ENCODE measurements around the gene UBE2QL1.
A peak's percentile ranks its signal among the peaks of the same experiment; 100 is the strongest.
"Not testable (repeated sequence)": the region's sequence is repeated elsewhere in the genome, so short reads cannot be mapped to it uniquely, and the experiment has no call there.

Gene UBE2QL1

DNA sequence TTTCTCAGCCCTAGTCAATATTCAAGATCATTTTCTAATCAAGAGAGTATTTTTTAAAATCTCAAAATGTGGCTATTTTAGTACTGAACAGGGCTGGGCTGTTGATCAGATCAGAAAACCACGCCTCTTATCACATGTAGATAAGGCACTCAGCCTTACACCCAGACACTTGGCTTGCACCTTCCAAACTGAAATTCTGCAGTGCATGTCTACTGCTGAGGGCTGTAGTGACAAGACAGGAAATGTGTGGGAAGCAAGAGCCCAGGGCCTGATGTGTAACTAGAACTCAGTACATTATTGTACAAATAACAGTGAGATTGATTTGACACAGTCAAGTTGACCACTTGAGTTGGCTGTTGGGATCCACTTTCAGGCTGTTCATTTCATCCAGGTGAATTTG, 48.6 kb downstream of the UBE2QL1 start:
- no peak for DNase-seq (ENCODE audit: low read depth)

DNA sequence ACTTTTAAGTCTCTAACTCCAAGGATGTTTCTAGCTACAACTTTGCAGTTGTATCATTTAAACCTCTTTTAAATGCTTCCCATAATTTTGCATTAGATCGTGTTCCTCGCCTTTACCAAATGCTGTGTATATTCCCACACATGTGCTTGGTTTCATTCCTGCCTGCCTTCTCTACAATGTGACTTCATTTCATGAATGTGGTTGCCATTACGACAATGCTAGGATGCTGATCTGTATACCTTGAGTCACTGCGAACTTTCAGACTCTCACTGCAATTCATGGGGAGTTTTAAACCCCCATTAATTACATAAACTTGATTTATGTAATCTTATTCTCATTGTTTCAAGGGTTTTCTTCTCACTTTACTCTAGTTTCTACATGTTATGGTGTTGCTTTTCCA, 50.3 kb downstream of the UBE2QL1 start:
- no peak for DNase-seq (ENCODE audit: low read depth)

DNA sequence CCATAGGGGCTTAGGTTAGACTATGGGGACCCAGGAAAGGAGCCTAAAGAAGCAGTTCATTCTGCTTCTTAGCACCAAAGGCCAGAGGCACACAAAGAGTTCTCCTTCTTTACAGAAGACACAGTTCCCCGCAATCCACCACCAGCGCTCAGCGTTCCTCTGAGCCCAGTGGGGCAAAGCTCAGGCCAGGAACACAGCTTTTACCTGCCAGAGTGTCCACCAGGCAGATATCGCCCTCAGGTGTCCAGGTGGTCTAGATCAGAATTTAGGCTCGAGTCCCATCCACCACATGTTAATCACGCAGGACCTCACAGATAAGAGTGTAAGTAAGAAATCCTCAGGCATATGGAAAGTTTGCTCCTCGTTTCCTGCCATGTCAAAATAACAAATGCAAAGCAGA, 53.0 kb downstream of the UBE2QL1 start:
- DNase-seq (ENCODE audit: low read depth), result no peak

DNA sequence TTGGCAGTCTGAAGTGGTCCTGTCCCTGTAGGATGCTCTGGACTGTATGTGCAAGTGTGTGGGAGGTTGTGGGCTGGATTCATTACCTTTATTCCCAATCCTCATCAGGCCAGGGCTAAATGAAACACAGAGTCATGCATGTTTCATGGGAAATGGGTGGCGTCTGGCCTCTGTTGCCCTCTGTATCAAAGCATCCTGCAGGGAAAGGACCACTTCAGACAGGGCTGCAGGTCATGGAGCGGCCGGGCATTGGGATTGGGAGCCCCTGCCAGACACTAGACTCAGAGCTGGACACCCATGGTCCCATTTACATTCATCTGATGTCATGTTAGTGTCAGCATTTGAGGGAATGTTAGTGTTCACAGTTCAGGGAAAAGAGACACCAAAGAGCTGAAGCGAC, 53.8 kb downstream of the UBE2QL1 start:
- DNase-seq (ENCODE audit: low read depth), result no peak

DNA sequence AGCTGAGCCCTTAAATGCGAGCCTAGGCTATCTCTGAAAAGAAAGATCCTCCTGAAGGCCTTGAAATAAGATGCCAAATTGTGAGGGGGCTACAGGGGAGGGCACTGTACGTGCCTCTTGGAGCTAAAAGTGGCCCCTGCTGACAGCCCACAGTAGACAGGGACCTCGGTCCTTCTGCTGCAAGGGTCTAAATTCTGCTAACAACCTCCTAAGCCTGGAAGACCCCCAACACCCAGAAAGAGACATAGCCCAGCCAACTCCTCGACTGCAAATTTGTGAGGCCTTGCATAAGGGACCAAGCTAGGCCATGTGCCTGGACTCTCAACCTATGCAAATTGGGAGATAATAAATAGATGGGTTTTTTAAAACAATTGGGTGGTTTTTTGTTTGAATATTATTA, 54.7 kb downstream of the UBE2QL1 start:
- DNase-seq (ENCODE audit: low read depth), result no peak

DNA sequence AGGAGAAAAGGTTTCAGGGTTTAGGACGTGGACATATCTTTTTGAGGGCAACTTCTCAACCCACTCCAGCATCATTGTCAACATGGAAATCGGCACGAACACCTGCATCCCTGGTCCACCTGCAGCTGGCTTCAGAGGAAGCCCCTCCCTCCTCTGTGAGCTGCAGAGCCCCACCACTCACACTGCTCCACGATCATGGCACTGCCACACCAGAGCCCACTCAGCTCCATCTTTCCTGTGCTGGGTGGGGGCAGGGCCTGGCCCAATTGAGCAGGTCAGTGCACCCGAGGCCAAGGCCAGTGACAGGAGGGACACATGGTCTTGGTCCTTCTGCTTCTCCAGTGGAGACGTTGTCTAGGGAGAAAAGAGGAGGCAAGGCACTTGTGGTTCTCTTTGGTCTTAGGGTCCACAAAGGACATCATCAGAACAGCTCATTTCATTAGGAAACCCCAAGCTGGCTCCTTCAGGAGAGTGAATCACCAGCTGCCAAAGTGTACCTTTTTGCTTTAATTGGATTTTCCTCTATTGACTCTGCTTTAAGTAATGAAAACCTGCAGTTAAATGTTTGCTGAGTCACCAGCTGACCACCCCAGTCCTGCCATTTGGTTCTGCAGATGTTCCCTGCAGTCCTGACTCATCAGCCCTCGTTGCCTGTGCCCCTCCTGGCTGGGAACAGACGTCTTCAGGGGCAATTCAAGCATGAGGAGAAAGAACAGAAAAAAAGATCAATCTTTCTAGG, 56.2 kb downstream of the UBE2QL1 start:
- peak; percentile 7 for DNase-seq (ENCODE audit: low read depth)

DNA sequence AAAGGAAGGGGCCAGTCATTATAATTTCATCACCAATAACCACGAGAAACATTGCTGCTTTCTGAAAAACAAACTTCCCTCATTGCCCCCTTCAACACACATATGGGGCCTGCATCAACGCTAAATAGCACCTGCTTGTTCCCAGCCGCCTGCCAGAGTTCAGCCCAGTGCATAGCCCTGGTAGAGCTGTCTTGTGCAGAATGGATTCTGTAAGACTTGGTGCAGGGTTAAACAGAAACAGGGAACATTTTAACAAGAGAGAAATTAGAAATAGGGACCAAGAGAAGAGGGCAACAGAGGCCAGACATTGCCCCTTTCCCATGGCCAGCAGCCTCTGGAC, 56.7 kb downstream of the UBE2QL1 start:
- DNase-seq (ENCODE audit: low read depth), result no peak

DNA sequence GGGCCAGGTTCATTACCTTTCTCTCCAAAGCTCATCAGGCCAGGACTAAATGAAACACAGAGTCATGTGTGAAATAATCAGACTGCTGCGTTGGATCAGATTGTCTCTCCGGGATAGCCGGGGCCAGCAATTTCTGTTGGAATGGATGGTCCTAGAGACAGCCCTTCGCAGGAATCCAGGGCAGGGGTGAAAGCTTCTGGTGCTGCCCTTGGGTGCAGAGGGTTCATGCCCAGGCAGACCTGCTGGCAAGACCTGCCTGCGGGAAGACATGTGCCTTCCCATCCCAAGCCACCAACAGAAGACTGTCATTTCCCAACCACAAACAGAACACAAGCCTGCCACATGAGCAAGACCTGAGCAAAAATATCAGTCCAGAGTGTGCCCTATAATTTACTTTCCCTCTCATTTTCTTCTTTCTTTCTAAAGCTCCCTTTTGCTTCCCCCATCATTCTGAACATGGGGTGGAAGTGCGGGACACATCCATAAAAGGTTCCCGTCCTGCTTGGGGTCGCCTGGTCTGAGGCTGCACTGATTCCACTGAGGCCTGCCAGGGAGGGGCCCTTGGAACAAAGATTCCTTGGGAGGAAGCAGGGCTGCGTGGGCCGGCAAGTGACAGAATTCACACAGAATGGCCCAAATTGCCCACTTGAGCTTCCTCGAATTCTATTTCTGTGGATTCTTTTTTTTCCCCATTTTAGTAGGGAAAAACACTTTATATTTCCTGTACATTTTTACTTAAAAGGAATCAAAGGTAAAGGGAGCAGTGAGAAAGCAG, 57.3 kb downstream of the UBE2QL1 start:
- no peak for DNase-seq (ENCODE audit: low read depth)

DNA sequence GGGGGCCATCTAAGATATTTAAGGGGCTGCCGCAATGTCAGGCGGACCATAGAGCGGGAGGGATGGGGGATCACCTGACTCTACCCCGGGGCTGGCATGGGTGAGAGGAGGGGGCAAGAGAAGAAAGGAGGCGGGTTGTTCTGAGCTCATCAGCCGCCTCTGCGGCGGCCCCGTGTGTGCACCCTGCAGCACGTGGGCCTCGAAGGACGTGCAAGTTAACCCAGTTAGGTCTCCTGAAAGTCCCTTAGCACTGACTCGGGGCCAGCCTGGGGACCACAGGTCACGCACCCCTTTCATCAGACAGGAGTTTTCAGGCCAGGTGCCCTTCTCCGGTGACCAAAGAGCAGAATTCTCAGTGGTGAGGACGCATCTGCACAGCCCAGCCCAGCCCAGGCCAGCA, 58.0 kb downstream of the UBE2QL1 start:
- no peak for DNase-seq (ENCODE audit: low read depth)

DNA sequence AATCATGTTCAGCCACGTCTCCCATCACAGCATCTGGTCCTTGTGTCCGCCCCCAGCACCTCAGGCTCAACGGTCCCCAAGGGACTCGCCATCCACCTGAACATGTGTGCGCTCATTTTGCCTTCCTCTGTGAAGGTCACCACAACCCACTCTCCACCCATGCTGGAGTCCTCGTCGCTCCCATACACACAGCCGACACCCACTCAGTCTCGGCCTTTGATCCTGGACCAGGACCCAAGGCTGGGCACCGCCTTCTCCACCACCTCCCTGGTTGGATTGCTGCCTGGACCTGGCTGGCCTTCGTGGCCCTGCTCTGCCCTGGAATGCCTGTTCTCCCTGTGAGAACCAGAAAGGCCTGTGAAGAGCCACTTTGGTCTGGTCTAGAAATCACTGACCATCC, 60.3 kb downstream of the UBE2QL1 start:
- no peak for DNase-seq (ENCODE audit: low read depth)

DNA sequence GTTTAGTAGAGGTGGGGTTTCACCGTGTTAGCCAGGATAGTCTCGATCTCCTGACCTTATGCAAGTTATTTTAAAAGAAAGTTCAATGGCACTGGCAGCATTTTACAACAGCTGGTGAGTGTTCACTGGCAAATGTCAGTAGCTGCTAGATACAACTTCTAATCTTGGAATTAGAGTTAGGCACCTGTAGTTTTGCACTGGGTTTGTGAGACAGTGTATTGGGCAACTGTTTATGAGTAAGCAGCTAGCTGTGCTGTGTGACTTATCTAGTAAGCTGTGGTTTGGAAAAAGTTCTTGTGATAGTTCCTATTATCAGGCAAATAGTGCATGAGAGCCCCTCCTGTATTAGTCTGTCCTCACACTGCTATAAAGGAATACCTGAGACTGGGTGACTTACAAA, 61.5 kb downstream of the UBE2QL1 start:
- peak; percentile 36 for DNase-seq (ENCODE audit: low read depth)

DNA sequence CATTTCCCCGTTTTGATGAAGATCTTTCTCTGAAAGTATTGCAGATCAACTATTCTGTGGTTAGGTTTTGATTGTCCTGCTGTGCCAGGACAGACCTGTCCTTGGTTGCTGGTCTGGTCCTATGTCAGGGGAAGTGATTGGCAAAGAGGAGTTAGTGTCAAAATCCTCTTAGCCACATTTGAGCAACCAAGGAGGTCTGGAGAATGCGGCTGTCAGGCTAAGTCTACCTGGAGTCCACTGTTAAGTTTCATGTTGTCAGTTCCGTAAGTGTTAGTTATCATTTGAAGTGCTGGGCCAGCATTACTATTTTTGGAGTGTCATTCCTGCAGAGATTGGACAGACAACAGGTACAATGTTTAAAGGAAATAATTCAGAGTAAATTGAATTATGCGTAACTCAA, 62.3 kb downstream of the UBE2QL1 start:
- DNase-seq (ENCODE audit: low read depth), result no peak

DNA sequence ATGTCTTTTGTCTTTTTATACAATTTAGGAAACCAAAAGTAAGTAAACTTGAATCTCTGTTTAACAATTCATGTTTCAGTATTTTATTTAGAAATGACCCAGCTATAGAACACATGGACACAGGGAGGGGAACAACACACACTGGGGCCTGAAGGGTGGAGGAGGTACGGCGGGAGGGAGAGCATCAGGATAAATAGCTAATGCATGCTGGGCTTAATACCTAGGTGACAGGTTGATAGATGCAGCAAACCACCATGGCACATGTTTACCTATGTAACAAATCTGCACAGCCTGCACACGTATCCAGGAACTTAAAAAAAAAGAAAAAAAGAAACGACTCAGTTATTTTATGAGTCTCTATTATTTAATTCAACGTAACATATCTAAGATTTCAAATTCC, 67.2 kb downstream of the UBE2QL1 start:
- not testable (repeated sequence) for DNase-seq (ENCODE audit: low read depth)

DNA sequence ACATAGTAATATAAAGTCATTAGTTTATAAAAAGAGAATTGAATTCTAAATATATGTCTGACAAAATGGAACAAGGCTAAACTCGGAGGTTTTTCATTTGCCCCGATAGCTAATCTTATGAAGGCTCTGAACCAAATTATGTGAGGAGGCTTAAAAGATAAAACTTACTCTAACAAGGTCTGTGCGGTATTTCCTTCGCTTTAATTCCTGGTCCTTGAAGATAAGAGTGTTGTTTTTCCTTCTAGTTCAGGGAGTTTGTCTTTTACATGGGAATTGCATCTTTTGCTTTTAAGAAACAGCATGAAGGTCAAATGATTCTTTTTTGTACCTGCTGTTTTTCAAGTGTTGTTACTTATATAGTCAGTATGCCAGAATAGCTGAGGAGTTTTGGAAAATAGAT, 68.2 kb downstream of the UBE2QL1 start:
- DNase-seq (ENCODE audit: low read depth), result no peak

DNA sequence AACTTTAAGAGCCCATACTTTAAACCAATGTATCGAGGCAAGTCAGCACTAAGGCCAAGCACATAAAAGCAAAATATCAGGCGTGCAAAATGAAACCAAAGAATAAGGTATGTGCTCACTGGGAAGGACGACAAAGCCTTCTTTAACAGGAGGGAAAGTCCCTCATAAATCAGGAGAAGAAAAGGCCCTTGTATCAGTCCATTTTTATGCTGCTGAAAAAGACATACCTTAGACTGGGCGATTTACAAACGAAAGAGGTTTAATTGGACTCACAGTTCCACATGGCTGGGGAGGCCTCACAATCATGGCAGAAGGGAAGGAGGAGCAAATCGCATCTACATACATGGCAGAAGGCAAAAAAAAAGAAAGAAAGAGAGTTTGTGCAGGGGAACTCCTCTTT, 68.9 kb downstream of the UBE2QL1 start:
- DNase-seq (ENCODE audit: low read depth), result no peak

DNA sequence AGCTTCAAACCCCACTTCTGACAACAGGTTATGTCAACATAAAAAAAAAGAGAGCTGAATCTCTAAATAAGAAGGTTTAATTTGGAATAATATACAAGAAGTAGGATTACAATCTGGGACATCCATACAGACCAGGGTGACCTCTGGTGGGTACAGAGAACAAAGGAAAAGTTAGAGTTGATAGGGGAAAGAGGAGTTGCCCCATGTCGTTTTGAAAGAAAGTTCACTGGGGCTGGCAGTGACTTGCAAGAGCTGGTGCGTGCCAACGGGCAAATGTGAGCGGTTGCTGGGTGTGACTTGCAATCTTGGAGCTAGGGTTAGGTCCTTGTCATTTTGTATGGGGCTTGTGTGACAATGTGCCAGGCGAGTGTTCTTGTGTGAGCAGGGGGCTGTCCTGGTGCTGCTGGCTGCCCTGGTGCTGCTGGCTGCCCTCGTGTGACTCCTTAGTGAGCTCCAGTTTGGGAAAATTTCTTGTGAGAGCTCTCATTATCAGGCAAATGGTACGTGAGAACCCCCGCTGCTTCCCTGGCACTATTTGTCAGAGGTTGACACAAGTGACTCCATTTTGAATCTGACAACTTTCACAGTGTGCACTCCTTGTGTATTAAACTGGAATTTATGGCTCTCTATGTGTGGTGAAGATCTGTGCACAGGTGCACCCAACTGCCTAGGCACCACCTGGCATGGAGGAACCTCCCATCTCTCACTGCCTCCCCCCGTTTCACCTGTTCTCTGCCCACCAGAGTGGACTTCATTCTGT, 69.8 kb downstream of the UBE2QL1 start:
- no peak for DNase-seq (ENCODE audit: low read depth)

DNA sequence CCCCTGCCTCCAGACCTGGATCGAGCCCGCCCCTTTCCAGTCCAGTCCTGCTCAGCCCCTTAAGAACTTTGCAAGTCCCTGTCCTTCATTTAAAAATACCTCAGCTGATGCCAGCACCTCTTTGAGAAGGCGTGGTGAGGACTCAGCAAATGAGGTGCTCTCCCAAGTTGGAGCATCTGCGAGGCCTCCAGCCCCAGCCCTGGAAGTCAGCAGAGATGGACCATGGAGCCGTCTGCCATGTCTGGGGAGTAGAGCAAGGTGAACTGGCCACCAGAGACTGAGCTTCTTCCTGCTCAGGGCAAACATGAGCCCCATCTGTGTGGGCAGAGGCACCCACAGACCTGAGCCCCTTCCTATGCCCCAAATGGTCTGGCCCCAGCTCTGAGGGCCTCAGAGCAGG, 71.5 kb downstream of the UBE2QL1 start:
- DNase-seq (ENCODE audit: low read depth), result no peak

DNA sequence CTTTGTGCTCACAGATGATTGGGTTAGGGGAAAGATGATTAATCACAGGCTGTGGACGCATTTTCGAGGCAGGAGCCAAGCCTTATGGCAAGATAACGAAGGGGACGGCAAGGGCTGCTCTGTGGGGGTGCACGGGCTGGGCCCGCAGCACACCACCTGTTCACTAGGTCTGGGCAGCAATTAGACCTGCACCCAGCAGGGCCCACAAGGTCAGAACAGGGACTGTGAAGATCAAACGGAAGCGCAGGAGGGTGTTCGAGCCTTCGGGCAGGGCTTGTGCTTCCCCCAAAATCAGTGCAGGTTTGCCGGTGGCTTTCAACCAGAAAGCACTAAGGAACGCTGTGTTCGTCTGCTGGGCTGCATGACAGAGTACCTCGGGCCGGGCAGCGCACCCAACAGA, 73.7 kb downstream of the UBE2QL1 start:
- DNase-seq (ENCODE audit: low read depth), result no peak

DNA sequence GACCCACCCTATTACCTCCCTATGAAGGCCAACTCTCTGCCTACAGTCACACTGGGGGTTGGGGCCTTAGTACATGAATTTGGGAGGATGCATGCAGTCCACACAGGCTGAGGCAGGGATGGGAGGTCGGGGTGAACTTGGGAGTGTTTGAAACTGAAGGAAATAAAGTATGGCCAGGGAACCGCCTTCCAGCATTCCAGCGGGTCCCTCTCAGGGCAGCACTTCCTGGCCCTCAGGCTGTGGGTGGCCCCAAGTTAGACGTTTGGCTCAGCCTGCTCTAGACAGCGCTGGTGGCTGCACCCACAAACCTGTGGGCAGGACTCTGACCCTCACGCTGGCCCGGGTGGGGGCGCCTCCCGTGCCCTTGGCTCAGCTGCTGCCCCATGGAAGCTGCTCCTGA, 74.3 kb downstream of the UBE2QL1 start:
- no peak for DNase-seq (ENCODE audit: low read depth)

DNA sequence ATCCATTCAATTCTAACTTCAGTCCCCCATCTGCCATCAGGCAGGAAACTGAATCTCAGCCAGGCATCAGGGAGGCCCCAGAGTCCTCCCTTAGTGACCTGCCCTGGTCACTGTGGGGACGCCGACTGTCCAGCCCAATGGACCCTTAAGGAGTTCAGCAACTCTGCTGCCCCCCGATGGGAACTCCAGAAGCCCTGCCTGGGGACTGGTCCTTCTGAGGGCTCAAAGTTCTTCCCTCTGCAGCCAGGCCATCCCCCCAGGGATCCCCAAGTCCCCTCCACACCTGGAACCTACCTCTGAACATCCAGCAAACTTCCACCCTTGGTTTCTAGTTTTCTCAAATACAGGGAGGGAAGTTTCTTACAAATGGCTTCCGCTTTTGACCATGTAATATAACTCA, 76.8 kb downstream of the UBE2QL1 start:
- DNase-seq (ENCODE audit: low read depth), result no peak

DNA sequence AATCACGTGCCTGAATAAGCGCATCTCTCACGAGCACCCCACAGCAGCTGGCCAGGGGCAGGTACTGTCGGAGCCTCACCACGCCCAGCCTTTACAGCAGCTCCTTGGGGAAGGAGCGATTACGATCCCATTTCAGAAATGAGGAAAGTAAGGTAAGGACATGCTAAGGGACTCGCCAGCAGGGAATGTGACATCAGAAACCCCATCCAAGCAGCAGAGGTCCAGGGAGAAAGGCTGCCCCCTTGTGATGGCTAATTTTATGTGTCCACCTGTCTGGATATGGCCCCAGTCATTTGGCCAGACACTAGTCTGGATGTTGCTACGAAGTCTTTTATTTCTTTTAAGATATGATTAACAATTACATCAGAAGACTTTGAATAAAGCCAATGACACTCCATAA, 77.3 kb downstream of the UBE2QL1 start:
- no peak for DNase-seq (ENCODE audit: low read depth)

DNA sequence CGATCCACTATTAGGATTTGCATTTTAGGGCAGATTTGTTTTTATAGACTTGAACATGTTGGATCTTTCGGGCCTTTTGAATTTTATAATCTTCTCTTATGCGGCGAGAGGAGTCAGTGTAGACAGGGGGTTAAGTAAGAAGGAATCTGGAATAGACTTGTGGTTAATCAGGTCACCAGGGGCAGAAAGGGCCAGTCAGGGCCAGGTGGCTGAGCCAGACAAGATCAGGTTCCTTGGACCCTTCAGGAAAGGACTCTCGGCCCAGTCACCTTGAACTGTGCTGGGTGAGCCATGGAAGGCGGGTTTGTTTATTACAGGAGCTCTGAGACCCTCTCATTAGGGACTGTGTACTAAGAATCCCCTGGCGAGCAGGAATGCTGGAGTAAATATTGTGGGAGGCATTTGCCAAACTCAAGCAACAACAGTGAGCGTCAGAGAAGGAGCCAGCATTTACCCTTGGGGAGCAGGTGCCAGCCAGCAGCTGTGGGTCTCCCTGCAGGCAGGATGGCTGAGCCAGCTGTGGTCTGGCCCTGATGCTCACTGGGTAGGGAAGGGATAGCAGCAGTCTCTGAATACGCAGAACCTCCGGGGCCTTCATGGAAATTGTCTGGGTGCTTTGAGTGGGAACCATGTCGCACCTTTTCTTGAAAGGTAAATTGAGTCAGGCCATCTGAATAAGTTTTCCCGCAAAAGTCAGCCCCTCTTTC, 79.2 kb downstream of the UBE2QL1 start:
- DNase-seq (ENCODE audit: low read depth), result no peak

DNA sequence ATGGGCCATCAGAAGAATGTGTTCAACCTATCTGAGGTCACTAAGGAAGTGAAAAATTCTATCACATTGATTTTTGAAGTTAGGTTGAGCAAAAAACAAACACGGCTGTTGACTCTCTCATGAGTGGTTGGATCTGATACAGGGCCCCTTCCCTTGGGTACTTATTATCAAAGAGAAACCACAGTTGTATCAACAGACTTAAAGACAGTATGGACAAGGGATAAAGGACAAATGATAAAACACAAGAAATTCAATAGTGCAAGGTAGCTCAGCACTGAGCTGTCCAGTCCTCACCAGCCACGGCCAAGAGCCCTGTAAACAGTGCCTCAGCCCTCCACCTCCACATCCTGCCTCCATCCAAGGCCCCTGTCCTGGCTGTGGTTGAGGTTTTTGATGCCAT, 86.9 kb downstream of the UBE2QL1 start:
- DNase-seq (ENCODE audit: low read depth), result no peak
